Sigmoid colon (tissue), 4 donors: Measurements from ENCODE around the gene TMEM196.
"Not testable (repeated sequence)": the region's sequence is repeated elsewhere in the genome, so short reads cannot be mapped to it uniquely, and the experiment has no call there.

Experiments
- CTCF ChIP-seq, 4 experiments: fragments of 450-650 bp in 3 of 4; fragments of 200-600 bp in 1 of 4; IDR thresholded peaks; one replicate each; pipeline ENCODE4 v1.5.1; 2016 to 2019; ENCODE audit warnings: antibody characterized with exemption in 4 of 4, mild to moderate bottlenecking in 3 of 4, moderate library complexity in 2 of 4
- EP300 ChIP-seq, 4 donors: sonication (generic); formaldehyde crosslinking; IDR thresholded peaks; one replicate each; pipeline ENCODE4 v1.6.1; 2017; ENCODE audit warnings: antibody characterized with exemption in 4 of 4
- POLR2A ChIP-seq, 2 donors: fragments of 450-650 bp; IDR thresholded peaks; one replicate each; pipeline ENCODE4 v1.6.1; 2016; ENCODE audit warnings: antibody characterized with exemption in 2 of 2, mild to moderate bottlenecking in 2 of 2, moderate library complexity in 2 of 2
- POLR2AphosphoS5 ChIP-seq, 4 donors: sonication (generic); formaldehyde crosslinking; IDR thresholded peaks; one replicate each; pipeline ENCODE4 v1.6.1; 2017; ENCODE audit warnings: antibody characterized with exemption in 4 of 4

GRCh38 chr7:19689130-19689529, 84.3 kb downstream of the TMEM196 start:
- TF ChIP-seq POLR2A, CTCF, EP300, POLR2AphosphoS5 (IDR thresholded peaks at IDR 0.05): not testable (repeated sequence)
